SJCRH30 (cell line): ENCODE results near the gene USP22. TPM values are rescaled to one million over a fixed set of nuclear protein-coding genes. Genes with fewer than 3 reads are reported as not detected.

ENCODE experiments used
- DNase-seq, 2 experiments: peaks; one replicate each; pipeline ENCODE4 v3.0.0-alpha.2; 2015 to 2020
- H3K27ac ChIP-seq: fragments of 250-450 bp; sonication (Bioruptor Pico); 2 replicates; pipeline ENCODE4 v1.5.1; 2020; ENCODE audit warnings: mild to moderate bottlenecking, moderate library complexity
- H3K27me3 ChIP-seq: fragments of 250-450 bp; sonication (Bioruptor Pico); 2 replicates; pipeline ENCODE4 v1.5.1; 2020; ENCODE audit warnings: mild to moderate bottlenecking, moderate library complexity
- H3K36me3 ChIP-seq: fragments of 250-450 bp; sonication (Bioruptor Pico); 2 replicates; pipeline ENCODE4 v1.5.1; 2020; ENCODE audit warnings: mild to moderate bottlenecking, moderate library complexity
- H3K4me1 ChIP-seq: fragments of 250-450 bp; sonication (Bioruptor Pico); 2 replicates; pipeline ENCODE4 v1.5.1; 2020; ENCODE audit warnings: mild to moderate bottlenecking, moderate library complexity
- H3K4me3 ChIP-seq: fragments of 250-450 bp; sonication (Bioruptor Pico); 2 replicates; pipeline ENCODE4 v1.5.1; 2020; ENCODE audit warnings: mild to moderate bottlenecking, moderate library complexity
- H3K9me3 ChIP-seq: fragments of 250-450 bp; sonication (Bioruptor Pico); replicated peaks from 2 replicates; pipeline ENCODE4 v1.5.1; 2020; ENCODE audit warnings: mild to moderate bottlenecking, moderate library complexity
- total RNA-seq: library from RNA; depleted of rRNA; stranded (reverse); fragments of >200 nt; shearing (Covaris generic); gene quantifications from 2 replicates; pipeline ENCODE4 v1.2.3, GENCODE V29; 2014

USP22 gene
- total RNA-seq, 1 experiment from 2014 or later = 662 TPM

DNA sequence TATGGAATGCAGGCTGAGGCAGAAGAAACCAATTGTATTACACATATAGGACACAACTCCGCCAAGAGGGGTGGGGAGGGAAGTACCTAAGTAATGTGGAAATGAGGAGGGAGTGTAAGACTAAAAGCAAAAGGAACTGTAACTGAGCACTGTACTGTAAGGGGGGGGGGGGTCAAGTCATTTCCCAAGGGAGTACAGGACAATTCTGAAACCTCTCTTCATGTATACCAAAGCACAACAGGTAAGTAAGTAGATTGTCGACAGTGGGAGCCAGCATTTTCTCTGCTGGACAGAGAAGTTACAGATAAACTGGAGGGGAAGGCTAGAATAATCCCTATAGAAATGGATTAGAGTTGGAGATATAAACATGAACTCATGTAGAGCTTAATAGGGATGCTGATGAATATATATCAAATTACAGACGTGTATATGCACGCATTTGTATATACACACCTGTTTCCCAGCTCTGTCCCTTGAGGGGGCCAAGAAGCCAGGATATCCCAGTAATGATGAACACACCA lies 6.4 kb downstream of the USP22 start:
- peaks cover 48% of the 10 kb centered on the region for H3K4me1 ChIP-seq
- H3K9me3 ChIP-seq = no peaks in the 10 kb centered on the region
- peaks cover 79% of the 10 kb centered on the region for H3K36me3 ChIP-seq
- H3K27me3 ChIP-seq = no peaks in the 10 kb centered on the region
- no peak overlapping the region for H3K4me3 ChIP-seq
- no peak overlapping the region for H3K27ac ChIP-seq
- peak; percentile 61 to 81 for DNase-seq

DNA sequence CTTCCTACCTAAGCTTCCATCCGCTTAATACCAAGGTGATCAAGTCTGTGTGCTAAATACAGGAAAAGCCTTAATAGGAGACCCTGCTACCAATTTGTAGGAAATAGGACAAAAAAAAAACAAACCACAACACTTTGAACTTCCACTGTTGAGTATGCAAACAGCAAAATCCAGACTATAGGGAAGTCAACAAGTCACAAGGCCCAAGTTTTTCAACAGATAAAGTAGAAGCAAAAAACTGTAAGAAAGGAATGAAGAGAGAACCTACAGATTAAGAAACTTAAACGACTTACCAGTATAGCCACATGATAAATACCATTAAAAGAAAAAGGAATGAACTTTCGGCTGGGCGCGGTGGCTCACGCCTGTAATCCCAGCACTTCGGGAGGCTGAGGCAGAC lies 7.4 kb downstream of the USP22 start:
- no peaks in the 10 kb centered on the region for H3K27me3 ChIP-seq
- H3K4me3 ChIP-seq = no peak overlapping the region
- peaks cover 48% of the 10 kb centered on the region for H3K4me1 ChIP-seq
- peaks cover 81% of the 10 kb centered on the region for H3K36me3 ChIP-seq
- no peak overlapping the region for H3K27ac ChIP-seq
- no peaks in the 10 kb centered on the region for H3K9me3 ChIP-seq
- no peak for DNase-seq

DNA sequence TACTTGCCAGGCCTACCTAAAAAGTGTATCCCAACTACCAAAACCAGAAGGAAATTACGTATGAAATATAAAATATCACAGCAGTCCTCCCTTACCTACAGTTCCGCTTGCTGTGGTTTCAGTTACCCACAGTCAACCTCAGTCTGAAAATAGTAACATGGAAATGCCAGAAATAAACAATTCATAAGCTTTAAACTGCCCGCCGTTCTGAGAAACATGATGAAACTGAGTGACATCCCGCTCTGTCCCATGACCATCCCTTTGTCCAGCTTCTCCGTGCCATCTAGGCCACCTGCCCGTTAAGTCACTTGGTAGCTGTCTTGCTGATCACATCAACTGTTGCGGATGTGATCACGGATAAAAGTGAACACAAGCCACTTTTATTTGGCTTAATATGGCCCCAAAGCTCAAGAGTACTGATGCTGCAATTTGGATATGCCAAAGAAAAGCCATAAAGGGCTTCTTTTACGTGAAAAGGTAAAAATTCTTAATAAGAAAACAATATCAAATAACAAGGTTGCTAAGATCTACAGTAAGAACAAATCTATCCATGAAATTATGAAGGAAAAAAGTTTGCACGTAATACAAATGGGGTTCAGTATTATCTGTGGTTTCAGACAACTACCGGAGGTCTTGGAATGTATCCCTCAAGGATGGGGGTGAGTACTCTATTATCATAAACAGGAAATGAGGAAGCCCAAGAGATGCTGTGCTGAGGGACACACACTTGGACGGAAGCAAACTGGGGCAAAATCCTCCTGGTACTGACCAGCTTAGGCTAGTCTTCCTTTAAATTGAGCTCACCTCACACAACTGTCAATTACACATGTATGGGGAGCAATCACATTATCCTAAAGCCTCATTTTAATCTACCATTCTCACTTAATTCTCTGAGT lies 8.2 kb downstream of the USP22 start:
- Histone ChIP-seq H3K36me3 (peaks cover 81% of the 10 kb centered on the region), H3K27ac (no peak overlapping the region), H3K4me3 (no peak overlapping the region), H3K9me3 (no peaks in the 10 kb centered on the region), H3K27me3 (no peaks in the 10 kb centered on the region), H3K4me1 (peaks cover 48% of the 10 kb centered on the region)
- DNase-seq = no peak

DNA sequence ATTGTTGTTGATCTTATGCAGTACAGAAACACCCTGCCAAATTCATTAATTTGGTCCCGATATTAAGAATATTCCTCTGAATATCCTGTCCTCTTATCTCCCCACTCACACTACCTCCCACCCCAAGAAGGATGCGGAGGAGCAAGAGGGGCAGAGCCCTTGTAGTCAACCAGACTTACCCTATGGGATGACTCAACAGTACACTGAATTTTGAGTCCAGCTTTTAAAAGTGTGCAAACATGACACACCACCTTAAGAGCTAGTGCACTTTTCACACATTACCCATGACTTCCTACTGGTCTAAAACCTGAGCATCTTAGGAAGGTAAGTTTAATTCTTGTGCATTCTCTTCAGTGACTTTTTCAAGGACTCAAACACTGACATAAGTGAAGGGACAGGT lies 9.5 kb downstream of the USP22 start:
- no peaks in the 10 kb centered on the region for H3K9me3 ChIP-seq
- no peak for DNase-seq
- H3K4me3 ChIP-seq = no peak overlapping the region
- peaks cover 80% of the 10 kb centered on the region for H3K36me3 ChIP-seq
- no peaks in the 10 kb centered on the region for H3K27me3 ChIP-seq
- peaks cover 48% of the 10 kb centered on the region for H3K4me1 ChIP-seq
- H3K27ac ChIP-seq = no peak overlapping the region

DNA sequence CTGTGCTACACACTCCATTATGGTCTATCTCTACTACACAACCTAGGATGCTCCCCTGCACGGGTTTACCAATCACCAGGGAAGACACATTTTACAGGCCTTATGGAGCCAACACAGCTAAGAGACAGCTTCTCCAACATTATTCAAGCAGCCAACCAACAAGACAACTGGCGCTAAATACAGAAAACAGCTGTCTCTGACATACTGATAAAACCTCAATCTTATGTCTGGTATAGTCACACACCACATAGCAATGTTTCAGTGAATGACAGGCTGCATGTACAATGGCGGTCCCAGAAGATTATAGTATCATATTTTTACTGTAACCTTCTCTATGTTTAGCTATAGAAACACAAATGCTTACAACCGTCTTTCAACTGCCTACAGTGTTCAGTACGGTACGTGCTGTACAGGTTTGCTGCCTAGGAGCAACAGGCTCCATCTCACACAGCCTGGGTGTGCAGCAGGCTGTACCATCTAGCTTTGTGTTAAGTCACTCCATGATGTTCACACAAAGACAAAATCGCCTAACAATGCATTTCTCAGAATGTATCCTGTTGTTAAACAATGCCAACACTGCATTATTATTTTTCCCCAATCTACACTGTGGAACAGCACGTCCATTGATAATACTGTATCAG lies 10.9 kb downstream of the USP22 start:
- no peaks in the 10 kb centered on the region for H3K27me3 ChIP-seq

DNA sequence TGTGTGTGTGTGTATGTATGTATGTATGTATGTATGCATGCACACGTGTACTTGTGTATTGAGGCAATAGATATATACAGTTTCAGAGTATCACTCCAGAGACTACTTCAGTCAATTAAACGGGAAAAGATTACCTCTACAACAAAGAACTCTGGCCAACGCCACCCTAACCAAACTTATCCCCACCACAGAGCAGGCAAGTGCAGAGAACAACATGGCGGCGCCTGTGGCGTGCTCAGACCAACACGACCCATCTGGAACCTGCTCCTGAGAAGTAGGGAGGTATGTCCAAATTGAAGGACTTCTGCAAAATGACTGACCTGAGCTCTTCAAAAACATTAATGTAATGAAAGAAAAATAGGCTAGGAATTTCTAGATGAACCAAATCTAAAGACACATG lies 12.4 kb downstream of the USP22 start:
- no peak for DNase-seq
- Histone ChIP-seq H3K27ac (no peak overlapping the region), H3K4me1 (peaks cover 24% of the 10 kb centered on the region), H3K27me3 (no peaks in the 10 kb centered on the region), H3K36me3 (peaks cover 82% of the 10 kb centered on the region), H3K9me3 (no peaks in the 10 kb centered on the region), H3K4me3 (no peak overlapping the region)

More for the DNA sequence above, 10.9 kb downstream of the USP22 start:
- H3K4me3 ChIP-seq = no peak overlapping the region
- no peaks in the 10 kb centered on the region for H3K9me3 ChIP-seq
- DNase-seq = peak in 1 of 2 experiments; percentile 54
- H3K27ac ChIP-seq = no peak overlapping the region
- peaks cover 34% of the 10 kb centered on the region for H3K4me1 ChIP-seq
- H3K36me3 ChIP-seq = peaks cover 78% of the 10 kb centered on the region

DNA sequence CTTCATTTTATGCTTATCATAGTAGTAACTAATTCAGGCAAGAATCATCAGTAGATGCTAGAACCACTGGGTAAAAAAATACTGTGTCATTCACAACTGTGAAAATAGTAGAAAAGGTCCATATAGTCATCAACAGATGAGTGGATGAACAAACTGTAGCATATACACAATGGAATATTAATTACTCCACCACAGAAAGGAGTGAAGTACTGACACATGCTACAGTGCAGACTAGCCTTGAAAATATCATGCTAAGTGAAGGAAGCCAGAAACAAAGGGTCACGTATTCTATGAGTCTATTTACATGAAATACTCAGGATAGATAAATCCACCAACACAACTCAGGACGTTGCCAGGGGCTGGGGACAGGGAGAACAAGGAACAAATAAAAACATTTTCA lies 13.3 kb downstream of the USP22 start:
- no peaks in the 10 kb centered on the region for H3K27me3 ChIP-seq
- H3K36me3 ChIP-seq = peaks cover 82% of the 10 kb centered on the region
- peaks cover 18% of the 10 kb centered on the region for H3K4me1 ChIP-seq
- no peak for DNase-seq
- H3K4me3 ChIP-seq = no peak overlapping the region
- H3K9me3 ChIP-seq = no peaks in the 10 kb centered on the region
- H3K27ac ChIP-seq = no peak overlapping the region

DNA sequence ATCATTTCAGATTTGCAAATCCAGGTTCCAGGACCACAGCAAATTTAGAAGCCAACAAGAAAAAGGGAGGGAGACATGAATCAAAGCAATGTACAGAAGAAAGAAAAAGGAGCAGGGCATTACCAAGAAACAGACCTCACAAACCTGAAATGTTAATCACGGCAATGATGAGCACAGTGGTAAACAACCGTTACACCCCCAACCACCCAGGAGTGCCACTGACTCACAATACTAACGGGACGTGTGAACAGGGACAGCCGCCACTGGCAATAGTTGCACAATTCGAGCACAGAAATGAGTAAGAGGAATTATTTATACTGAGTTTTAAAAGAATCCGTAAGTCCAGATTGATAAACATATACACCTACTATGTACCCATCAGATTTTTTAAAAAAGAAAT lies 13.8 kb downstream of the USP22 start:
- Histone ChIP-seq H3K27ac (no peak overlapping the region), H3K4me3 (no peak overlapping the region), H3K27me3 (no peaks in the 10 kb centered on the region), H3K4me1 (peaks cover 15% of the 10 kb centered on the region), H3K36me3 (peaks cover 82% of the 10 kb centered on the region), H3K9me3 (no peaks in the 10 kb centered on the region)
- DNase-seq = no peak

DNA sequence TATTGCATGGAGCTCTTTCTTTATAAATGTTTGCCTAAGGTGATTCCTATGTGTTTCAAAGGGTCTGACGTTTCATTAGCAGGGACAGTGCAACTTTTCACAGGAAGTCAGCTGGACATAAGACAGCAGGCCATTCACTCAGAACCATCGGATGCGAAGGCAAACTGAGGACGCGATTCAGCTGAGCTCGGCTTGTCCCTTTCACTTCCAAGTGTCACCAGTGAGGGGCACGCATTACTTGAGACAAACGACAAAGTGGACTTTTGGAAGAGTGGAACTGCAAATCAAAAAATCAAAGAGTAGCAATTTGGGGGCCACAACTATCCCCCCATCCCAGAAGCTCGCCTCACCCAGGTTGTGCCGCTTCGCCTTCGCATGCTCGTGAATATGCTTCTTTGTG lies 14.6 kb downstream of the USP22 start:
- no peak for DNase-seq
- Histone ChIP-seq H3K4me3 (no peak overlapping the region), H3K36me3 (peaks cover 84% of the 10 kb centered on the region), H3K9me3 (no peaks in the 10 kb centered on the region), H3K4me1 (peaks cover 12% of the 10 kb centered on the region), H3K27me3 (no peaks in the 10 kb centered on the region), H3K27ac (no peak overlapping the region)

DNA sequence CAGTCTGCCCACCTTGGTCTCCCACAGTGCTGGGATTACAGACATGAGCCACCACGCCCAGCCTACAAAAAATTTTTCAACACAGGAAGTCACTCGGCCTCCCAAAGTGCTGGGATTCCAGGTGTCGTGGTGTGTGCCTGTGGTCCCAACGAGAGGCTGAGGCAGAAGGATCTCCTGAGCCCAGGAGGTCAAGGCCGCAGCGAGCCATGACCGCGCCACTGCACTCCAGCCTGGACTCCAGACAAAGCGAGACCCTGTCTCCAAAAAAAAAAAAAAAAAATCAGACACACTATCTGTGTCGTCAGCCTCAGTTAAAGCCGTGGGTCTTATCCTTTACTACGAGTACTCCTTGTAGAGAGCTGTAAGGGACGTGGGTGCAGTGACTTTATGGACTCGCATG lies 15.8 kb downstream of the USP22 start:
- no peak for DNase-seq
- Histone ChIP-seq H3K4me1 (peaks cover 4% of the 10 kb centered on the region), H3K27ac (no peak overlapping the region), H3K27me3 (no peaks in the 10 kb centered on the region), H3K9me3 (no peaks in the 10 kb centered on the region), H3K36me3 (peaks cover 86% of the 10 kb centered on the region), H3K4me3 (no peak overlapping the region)

DNA sequence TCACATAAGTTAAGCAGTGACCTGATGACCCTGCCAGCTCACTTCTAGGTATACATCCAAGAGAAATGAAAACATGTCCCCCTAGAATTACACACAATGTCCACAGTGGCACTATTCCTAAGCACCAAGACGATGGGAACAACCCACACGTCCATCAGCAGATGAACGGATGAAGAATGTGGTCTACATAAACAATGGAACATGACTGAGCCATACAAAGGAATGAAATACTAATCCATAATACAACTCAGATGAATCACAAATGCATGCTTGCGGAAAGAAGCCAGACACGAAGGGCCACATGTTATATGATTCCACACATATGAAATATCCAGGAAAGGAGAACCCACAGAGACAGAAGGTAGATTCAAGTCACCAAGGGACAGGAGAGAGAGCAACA lies 17.4 kb downstream of the USP22 start:
- peaks cover 4% of the 10 kb centered on the region; the same call in 1 of the 2 replicates for H3K4me1 ChIP-seq
- H3K27ac ChIP-seq = no peak overlapping the region
- H3K9me3 ChIP-seq = no peaks in the 10 kb centered on the region
- no peak overlapping the region for H3K4me3 ChIP-seq
- DNase-seq = no peak
- H3K36me3 ChIP-seq = peaks cover 97% of the 10 kb centered on the region
- H3K27me3 ChIP-seq = no peaks in the 10 kb centered on the region

DNA sequence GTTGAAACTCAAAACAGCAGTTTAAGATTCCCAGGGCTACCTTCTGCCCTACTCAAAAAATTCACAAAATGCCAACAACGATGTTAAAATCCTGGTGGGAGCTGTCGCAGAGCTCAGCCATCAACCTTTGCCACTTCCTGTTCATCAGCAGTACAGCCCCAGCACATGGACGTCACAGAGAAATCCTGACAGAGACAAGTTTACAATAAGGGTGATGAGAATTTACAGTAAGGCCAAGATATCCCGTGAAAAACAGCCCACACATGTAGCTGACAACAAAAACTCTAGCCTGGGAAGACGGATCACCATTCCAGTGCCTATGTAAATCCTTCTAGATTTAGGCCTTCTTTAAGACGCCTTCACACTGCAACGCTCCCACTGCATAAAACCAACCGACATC lies 18.8 kb downstream of the USP22 start:
- Histone ChIP-seq H3K9me3 (no peaks in the 10 kb centered on the region), H3K4me1 (peaks cover 11% of the 10 kb centered on the region), H3K27ac (no peak overlapping the region), H3K27me3 (no peaks in the 10 kb centered on the region), H3K36me3 (peaks cover 97% of the 10 kb centered on the region), H3K4me3 (no peak overlapping the region)
- no peak for DNase-seq

DNA sequence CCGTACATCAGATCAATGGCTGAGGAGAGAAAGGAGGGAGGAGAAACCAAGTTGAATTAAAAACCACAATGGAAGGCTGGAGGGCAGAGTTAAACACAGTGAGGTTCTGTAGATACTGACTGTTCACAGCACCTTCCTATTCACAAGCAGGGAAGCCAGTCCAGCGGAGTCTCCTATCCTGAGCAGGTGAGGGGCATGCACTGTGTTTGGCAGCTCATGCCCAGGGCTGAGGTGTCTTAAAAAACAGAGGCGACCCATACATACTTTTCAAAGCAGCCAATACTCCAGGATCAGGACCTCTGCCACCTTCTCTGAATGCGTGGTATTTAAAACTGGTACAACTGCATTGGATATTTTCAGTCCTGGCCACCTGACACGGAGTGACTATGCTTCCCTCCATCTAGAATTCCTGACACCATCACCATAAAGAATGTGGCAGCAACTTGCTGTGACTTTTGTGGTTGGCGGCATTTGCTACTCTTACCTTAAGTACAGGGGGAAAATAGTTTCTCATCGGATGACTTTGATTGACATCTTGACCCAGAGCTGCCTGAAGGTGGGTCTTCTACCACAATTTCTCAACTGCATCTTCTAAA lies 21.5 kb downstream of the USP22 start:
- Histone ChIP-seq H3K36me3 (peaks cover 100% of the 10 kb centered on the region), H3K4me3 (no peak overlapping the region), H3K9me3 (no peaks in the 10 kb centered on the region), H3K27me3 (no peaks in the 10 kb centered on the region), H3K4me1 (peaks cover 11% of the 10 kb centered on the region), H3K27ac (no peak overlapping the region)
- DNase-seq = no peak

DNA sequence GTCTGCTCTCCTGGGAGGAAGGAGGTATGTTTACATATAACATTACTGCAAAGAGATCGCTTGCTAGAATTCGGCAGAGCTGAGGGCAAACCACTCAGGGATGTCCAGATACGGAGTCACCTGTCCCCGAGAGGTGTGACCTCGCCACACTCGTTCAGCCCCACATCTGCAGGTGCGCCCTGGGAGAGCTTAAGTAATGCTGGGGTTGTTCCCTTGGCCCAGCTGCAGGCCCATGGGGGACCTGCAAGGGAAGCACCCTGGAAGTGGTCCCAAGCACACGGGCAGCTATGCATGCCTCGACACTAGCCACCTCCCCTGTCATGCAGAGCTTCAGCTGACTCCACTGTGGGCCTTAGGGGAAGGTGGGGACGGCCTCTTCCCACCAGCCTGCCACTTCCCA lies 22.2 kb downstream of the USP22 start:
- Histone ChIP-seq H3K27me3 (no peaks in the 10 kb centered on the region), H3K27ac (no peak overlapping the region), H3K4me1 (peaks cover 11% of the 10 kb centered on the region), H3K4me3 (no peak overlapping the region), H3K9me3 (no peaks in the 10 kb centered on the region), H3K36me3 (peaks cover 100% of the 10 kb centered on the region)
- DNase-seq = no peak

DNA sequence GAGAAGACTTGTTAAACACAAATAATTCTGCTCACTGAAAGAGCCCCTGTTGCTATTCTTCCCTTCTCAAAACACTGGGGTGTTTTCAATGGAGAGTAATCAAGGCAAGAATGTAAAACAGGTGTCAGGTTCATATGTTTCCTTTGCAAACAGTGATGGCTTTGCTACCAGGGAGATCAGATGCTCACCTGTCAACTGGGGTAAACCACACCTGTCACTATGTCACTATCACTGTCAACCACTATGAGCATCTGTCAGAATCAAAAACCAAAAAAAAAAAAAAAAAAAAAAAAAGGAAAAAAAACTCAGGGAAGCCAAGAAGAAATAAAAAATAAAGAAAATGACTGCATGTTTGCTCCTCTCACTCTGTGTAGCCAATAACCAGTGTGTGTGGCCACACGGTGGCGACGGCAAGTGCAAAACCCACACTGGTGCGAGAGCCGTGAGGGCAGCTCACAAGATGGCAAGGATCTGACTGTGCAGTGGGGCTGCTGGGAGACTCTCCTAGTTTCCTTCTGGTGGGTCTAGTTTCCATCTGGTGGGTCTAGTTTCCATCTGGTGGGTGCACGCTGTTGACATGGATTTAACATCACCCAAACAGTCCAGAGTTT lies 22.7 kb downstream of the USP22 start:
- DNase-seq = peak; percentile 63 to 72
- Histone ChIP-seq H3K4me3 (no peak overlapping the region), H3K36me3 (peaks cover 100% of the 10 kb centered on the region), H3K9me3 (no peaks in the 10 kb centered on the region), H3K27me3 (no peaks in the 10 kb centered on the region), H3K4me1 (peaks cover 11% of the 10 kb centered on the region), H3K27ac (no peak overlapping the region)
